HG03520 (cell line): ENCODE measurements around the gene METRN.
"Not testable (repeated sequence)": the region's sequence is repeated elsewhere in the genome, so short reads cannot be mapped to it uniquely, and the experiment has no call there.

ENCODE experiments used
- ATAC-seq: cut with Tn5 transposase; IDR thresholded peaks from one replicate; pipeline ENCODE4 v1.9.1; 2021; ENCODE audit warnings: mild to moderate bottlenecking, moderate library complexity; ENCODE audit not compliant: unreplicated experiment

Gene METRN

GRCh38 chr16:708959-709358 is 6.0 kb upstream of the METRN start:
- ATAC-seq, result no peak

DNA sequence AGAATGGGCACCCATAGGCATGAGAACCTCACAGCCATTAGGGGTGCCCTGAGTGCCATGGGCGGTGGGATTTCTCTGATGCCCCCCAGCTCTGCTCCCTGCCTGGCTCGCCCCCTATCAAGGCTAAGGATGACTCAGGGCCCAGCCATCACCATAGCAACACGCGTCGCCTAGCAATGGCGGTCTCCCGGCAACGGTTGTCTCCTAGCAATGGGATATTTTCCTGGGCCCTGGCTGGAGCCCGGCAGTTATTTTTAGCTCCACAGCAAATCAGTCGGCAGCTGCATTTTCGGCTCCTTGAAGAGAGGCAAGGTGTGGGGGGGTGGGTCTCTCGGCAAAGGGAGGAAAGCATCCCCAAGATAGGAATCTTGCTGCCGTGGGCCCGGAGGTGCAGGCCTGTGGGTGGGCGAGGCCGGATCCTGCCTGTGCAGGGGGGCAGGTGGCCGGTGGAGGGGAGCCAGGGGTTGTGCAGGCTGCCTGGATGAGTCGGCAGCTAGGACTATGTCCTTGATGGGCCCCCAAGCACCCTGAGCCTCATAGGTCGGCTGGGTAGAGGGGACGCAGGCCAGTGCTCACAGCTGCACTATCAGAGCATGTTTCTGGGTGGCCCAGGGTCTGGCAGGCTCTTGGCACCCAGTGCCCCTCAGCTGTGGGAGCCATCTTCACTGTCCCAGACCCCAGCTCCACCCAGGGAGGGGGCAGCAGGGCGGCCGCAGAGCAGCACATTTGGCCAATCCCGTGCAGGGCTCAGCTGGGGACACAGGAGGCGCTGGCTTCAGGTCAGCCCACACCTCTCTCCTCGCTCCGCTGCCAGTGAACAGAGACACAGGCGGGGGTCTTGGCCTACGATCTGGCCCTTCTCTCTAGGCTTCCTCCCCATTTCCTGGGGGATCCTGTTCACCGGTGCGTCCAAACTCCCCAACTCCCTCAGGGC is 5.1 kb upstream of the METRN start:
- no peak for ATAC-seq

DNA sequence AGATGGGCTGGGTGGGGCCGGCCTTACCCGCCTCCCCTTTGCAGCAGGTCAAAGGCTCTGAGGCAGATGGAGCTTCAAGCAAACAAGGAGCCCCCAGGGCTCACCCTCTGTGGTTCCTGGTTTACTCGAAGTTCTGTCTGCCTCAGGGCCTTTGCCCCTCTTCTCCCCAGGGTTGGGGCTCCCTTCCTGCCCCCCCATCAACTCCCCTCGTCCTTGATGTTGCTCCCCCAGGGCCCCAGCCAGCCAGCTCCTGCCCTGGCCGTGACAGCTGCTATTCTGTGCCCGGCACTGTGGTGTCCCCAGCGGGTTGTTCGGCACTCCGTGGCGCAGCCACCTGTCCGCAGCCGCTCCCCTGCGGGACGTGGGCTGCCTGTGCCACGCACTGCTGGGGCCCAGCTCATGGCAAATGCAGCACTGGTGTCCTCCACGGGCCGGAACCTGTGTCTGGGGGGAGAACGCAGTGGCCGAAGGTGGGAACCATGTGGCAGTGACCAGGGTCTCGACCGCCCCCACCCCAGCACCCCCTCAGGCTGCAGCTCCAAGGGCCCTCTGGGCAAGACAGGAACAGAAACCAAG is 4.3 kb upstream of the METRN start:
- ATAC-seq, result no peak

DNA sequence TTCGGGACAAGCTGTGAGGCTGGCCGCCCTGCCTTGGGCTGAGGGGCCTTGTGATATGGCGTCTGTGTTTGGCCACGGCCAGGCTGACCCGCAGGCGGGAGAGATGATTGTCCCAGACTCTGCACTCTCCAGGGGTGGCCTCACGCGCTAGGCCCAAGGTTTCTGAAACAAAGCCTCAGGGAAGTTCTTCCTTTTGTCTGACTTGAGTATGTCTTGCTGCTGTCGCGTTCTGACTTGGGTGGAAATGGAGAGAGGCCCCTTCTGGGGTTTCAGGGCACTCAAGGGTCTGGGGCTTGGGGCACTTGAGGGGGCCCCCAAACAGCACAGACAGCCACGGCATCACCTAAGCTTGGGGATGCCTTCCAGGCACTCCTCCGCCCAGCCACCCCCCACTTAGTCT is 3.8 kb upstream of the METRN start:
- no peak for ATAC-seq

DNA sequence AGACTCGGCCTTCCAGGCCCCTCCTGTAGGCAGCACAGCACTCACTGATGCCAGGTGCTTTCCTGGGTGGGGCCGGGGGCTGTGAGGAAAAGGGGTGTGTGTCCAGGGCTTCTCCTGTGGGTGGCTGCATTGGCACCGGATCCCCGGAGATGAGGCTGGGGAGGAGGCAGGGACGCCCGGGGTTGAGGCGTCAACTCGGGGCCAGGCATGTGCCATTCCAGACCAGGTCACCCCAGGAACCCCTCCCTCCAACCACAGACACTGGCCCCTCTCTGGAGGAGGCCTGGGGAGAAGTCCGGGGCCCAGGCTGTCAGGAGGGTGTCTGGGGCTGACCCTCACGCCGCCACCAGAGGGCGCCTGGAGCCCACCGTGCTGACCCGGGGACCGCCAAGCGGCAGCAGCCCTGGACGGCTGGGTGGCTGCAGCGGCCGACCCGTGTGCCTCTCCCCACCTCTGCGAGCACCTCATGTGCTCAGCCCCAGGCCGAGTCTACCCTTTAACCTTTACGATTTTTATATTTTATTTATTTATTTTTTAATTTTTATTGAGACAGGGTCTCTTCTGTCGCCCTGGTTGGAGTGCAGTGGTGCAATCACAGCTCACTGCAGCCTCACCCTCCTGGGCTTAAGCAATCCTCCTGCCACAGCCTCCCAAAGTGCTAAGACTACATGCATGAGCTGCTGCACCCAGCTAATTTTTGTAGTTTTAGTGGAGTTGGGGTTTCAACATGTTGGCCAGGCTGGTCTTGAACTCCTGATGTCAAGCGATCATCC is 3.2 kb upstream of the METRN start:
- ATAC-seq, result no peak

- not testable (repeated sequence) for ATAC-seq
These were observed 2.1 kb upstream of the METRN start for GRCh38 chr16:712740-713250.

DNA sequence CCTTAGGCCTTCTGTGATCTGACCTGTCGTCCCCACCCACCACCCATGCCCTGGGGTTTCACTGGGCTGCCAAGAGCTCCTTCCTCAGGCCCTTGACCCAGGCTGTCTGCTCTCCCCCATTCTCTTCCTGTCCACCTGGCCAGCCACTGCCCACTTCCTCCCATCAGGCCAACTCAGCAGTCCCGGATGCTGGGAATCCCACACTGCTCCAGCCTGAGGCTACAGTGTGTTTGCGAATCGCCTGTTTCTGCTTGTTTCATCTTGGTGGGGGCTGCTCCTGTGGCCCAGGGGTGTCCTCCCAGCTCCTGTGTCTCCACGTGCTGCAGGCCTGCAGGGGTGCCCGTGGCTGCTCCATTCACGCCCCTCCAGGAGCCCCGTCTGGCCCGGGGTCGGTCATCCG is 839 bp upstream of the METRN start:
- no peak for ATAC-seq

DNA sequence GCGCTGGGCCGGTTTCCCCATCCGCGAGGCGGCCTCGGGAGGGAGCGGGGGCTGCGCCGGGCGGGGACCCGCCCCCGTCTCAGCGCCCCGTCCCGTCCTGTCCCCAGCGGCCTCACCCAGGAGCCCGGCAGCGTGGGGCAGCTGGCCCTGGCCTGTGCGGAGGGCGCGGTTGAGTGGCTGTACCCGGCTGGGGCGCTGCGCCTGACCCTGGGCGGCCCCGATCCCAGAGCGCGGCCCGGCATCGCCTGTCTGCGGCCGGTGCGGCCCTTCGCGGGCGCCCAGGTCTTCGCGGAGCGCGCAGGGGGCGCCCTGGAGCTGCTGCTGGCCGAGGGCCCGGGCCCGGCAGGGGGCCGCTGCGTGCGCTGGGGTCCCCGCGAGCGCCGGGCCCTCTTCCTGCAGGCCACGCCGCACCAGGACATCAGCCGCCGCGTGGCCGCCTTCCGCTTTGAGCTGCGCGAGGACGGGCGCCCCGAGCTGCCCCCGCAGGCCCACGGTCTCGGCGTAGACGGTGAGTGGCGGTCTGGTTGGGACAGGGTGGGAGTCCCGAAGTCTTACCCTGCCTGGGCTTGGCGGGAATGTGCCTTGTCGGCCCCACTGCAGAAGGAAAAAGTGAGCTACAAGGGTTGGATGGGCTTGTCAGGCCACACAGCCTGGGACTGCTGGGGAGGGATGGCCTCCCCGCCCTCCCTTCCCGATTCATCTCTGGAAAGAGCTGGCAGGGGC is 720 bp downstream of the METRN start:
- peak; percentile 9 for ATAC-seq

DNA sequence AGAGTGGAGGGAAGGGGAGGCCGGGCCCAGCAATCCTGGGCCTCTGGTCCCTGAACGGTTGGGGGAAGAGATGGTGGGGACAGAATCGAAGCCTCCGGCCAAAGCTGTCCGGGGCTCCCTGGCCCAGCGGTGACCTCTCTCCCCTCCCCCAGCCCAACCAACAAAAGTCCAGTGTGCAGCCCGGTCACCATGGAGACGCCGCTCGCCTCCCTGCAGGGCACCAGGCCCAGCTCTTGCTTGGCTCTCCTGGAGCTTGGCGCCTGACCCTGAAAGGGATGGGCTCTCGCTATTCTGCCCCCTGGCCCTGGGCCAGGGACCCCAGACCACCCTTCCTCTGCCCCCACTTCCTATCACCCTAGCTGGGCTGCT is 1.3 kb downstream of the METRN start:
- no peak for ATAC-seq

- ATAC-seq, result no peak
These were observed 1.9 kb downstream of the METRN start for GRCh38 chr16:716768-717325.

- ATAC-seq, result no peak
These were observed 2.7 kb downstream of the METRN start for GRCh38 chr16:717450-718245.

DNA sequence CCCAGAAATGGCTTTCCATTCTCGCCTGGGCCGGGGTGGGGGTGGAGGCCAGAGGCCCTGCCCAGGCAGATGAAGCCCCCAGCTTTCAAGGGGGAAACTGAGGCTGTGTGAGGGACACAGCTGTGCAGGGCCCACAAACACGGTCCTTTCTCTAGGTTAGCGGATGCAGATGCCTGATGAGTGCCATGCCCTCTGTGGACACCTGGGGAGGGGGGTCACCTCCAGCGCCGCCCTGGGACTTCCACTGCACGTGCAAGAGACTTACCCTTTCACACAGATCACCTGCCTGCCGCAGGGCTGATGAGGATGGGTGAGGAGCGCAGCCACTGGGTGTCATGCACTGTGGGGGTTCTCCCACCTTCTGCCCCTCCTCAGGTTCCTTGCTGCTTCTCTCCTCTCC is 3.5 kb downstream of the METRN start:
- ATAC-seq, result no peak

DNA sequence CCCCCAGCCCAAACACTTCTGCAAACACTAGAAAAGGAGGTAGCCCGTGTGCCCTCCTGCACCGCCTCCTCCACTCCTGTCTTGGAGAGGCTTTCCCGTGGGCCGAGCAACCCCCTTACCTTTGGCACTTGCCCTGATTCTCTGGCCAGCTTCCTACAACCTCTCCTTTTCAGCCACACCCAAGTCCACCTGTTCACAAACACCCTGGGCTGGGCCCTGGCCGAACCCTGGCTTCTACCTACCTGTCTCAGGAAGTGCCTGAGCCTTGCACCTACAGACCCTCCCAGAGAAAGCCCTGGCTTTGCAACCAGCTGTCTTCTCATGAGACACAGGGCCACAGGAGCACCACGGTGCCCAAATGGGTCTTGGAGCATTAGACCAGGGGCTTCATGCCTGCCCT is 4.0 kb downstream of the METRN start:
- ATAC-seq, result no peak

GRCh38 chr16:719815-720446 is 5.0 kb downstream of the METRN start:
- ATAC-seq, result no peak

DNA sequence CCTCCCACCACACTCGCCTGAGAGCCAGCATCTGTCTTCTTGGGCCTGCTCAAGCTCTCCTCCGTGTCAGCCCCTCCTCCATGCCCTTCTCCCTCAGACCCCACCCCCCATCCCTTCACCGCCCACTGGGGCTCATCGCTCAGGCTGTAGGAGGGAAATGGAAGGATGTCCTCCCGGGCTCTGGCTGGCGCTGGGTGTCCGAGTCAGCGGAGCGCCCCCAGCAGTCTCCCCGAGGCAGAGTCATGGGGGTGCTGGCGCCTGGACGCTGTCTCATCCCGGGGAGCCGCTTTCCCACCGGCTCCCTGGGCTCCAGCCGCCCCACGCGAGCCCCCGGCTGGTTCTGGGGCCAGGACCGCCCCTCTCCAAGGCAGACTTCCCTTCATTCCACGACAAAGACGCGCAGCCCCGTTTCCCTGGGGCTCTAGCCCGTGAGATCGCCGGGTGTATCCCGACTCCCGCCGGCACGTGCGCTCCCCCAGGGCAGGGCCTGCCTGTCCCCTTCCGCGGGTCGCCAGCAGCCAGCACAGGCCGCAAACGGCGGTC is 5.6 kb downstream of the METRN start:
- peak; percentile 19 for ATAC-seq

DNA sequence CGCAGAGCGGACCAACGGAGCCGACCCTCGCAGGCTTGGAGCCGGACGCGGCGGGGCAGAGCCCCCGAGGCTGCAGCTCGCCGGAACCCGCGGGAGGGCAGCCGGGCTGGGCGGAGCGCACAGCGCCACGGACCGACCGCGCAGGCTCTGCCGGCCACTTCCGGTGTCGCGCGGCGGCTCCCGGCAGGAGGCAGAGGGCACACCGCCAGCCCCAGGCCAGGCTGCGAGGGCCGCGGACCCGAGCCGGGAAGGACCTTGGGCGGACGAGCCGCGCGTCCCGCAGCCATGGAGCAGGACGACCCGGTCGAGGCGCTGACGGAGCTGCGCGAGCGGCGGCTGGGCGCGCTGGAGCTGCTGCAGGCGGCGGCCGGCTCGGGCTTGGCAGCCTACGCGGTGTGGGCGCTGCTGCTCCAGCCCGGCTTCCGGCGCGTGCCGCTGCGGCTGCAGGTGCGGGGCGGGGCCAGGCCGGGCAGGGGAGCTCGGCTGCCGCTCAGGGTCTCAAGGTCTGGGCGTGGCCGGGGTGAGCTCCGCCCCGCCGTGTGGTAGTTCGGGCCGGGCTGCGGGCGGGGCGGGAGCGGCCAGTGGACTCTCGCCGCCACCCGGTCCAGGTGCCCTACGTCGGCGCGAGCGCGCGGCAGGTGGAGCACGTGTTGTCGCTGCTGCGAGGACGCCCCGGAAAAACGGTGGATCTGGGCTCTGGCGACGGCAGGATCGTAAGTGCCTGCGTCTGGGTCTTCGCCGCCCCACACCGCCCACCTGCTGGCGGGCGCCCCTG is 6.3 kb downstream of the METRN start, which contains the start of gene ANTKMT:
Gene ANTKMT, plus strand, starts transcription at position 157 of the 775 bp plus-strand sequence. Its CDS starts 129 bp downstream, at position 286.
- peak; percentile 58 for ATAC-seq

- no peak for ATAC-seq
These were observed 7.0 kb downstream of the METRN start for GRCh38 chr16:721765-722540.
